ENCODE results near the gene PCNA.

Gene PCNA

DNA sequence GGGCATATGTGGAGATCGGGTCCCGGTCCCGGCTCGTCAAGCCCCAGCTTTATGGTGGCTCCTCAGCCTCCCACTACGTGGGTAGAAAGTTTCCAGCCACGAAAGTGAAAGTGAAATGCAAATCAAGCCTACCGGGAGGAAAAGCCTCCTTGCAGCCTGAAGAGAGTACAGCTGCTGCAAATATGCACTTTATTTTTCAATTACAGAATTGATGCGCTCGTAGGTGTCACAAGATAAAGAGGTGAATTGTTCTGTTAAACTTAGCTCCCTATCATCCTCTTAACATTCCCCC lies 373 bp upstream of the PCNA start:
- TF ChIP-seq, protein P1, sequence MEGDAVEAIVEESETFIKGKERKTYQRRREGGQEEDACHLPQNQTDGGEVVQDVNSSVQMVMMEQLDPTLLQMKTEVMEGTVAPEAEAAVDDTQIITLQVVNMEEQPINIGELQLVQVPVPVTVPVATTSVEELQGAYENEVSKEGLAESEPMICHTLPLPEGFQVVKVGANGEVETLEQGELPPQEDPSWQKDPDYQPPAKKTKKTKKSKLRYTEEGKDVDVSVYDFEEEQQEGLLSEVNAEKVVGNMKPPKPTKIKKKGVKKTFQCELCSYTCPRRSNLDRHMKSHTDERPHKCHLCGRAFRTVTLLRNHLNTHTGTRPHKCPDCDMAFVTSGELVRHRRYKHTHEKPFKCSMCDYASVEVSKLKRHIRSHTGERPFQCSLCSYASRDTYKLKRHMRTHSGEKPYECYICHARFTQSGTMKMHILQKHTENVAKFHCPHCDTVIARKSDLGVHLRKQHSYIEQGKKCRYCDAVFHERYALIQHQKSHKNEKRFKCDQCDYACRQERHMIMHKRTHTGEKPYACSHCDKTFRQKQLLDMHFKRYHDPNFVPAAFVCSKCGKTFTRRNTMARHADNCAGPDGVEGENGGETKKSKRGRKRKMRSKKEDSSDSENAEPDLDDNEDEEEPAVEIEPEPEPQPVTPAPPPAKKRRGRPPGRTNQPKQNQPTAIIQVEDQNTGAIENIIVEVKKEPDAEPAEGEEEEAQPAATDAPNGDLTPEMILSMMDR (conservative IDR thresholded peaks at IDR 0.05; ENCODE audit: low read depth) = no peak
- H3K27ac ChIP-seq = peak overlapping the region; percentile 95
- ChIA-PET POLR2A (ENCODE audit: low non-redundant PET) (interaction anchor here (1.2 to 1.4 kb wide), 2 partner anchors 72 to 130 kb away, joined by 3 to 4 read pairs; no protein-coding TSS in a partner anchor), CTCF (no interaction called here)
- no peak for DNase-seq (ENCODE audit: low spot score)

DNA sequence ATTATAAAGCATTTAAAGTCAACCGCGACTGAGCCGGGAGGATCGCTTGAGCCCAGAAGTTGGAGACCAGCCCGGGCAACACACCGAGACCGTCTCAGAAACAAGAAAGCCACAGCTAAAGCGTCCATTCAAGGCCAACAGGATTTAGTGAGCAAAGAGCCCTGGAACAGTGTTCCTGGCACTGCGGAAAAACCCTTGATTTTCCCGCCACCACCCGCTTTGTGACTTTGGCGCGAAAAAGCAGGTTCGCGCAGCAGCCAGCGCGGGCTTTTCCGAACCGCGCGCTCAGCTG lies 669 bp downstream of the PCNA start:
- peak overlapping the region; percentile 95 for H3K27ac ChIP-seq
- DNase-seq (ENCODE audit: low spot score) = no peak
- CTCF ChIA-PET = interaction anchor here (0.6 kb wide), 1 partner anchor 668 kb away, joined by 3 read pairs; no protein-coding TSS in a partner anchor
- POLR2A ChIA-PET (ENCODE audit: low non-redundant PET) = interaction anchor here (1.4 kb wide), 1 partner anchor 73 kb away, joined by 4 read pairs; no protein-coding TSS in a partner anchor
- TF ChIP-seq, protein P1 (conservative IDR thresholded peaks at IDR 0.05; ENCODE audit: low read depth) = no peak

DNA sequence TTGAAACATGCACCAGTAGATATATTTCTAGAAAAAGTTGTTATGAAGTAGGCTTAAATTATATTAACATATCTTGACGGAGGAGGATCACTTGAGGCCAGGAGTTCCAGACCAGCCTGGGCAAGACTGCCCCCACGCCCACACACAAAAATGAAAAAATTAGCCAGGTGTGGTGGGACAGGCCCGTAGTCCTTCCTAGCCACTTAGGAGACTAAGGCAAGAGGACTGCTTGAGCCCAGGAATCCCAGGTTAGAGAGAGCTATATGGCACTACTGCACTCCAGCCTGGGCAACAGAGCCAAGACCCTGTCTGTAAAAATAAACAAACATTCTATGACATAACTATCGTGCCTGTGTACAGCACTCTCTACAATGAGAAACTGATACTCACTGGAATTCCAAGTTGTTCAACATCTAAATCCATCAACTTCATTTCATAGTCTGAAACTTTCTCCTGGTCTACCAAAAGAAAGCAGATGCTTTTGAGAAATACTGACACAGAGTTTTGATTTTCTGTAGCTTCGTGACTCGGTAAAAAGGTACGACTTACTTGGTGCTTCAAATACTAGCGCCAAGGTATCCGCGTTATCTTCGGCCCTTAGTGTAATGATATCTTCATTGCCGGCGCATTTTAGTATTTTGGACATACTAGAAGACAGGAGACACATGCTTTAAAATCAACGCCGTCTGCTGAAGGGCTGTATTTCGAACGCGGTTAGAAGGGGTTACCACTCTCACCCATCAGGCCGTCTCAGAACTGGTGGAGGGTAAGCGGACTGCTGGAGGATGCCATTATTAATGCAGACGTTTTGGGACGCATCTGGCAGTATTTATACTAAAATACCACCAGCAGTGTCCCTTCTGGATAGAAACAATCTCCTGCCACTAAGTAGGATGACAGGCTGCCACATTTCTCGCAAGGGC lies 1.3 kb downstream of the PCNA start:
- no peak for DNase-seq (ENCODE audit: low spot score)
- H3K27ac ChIP-seq = peak overlapping the region; percentile 95
- TF ChIP-seq, protein P1 (conservative IDR thresholded peaks at IDR 0.05; ENCODE audit: low read depth) = no peak
- POLR2A ChIA-PET (ENCODE audit: low non-redundant PET) = interaction anchor here (1.4 kb wide), 1 partner anchor 73 kb away, joined by 4 read pairs; no protein-coding TSS in a partner anchor
- CTCF ChIA-PET = interaction anchor here (0.6 kb wide), 1 partner anchor 669 kb away, joined by 3 read pairs; no protein-coding TSS in a partner anchor

DNA sequence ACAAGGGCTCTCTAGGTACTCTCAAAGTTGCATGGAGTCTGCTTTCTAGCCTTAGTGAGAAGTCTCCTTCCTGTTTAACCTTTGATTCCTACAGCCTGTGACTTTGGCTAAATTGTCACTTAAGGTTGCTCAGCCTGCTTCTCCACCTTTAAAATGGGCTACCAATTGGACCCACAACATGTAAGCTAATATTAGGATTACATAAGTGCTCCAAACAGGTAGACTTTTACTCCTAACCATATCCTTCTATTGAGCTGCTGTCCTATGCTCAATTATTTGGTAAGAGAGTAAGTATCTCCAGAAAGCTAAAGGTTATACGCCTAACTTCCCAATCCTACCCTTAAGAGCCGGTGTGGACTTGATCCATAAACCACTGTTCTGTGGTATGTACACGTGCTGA lies 2.9 kb downstream of the PCNA start:
- CTCF ChIA-PET = interaction anchor here (0.6 to 1.4 kb wide), 3 partner anchors 9 to 542 kb away, joined by 3 read pairs; no protein-coding TSS in a partner anchor
- POLR2A ChIA-PET (ENCODE audit: low non-redundant PET) = no interaction called here
- TF ChIP-seq, protein P1 (conservative IDR thresholded peaks at IDR 0.05; ENCODE audit: low read depth) = no peak
- H3K27ac ChIP-seq = peak overlapping the region; percentile 47
- no peak for DNase-seq (ENCODE audit: low spot score)

DNA sequence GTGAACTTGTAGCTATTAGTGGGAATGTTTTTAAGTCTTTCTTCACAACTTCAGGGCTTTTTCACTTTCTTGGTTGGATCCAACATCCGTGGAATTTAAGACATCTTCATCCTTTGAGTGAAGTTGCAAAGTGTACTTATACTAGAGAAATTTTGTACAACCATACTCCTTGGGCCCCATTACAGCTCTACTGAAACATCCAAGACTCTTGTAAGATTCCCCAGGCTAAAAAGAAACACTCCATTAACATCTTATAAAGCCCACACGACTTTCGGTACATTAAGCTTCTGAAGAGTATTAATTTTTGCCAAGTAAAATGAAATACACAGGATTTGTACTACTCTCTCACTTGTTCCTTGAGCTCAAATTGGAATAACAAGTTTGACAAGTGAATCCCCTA lies 5.4 kb downstream of the PCNA start:
- H3K27ac ChIP-seq = no peak overlapping the region
- DNase-seq (ENCODE audit: low spot score) = no peak
- ChIA-PET CTCF (no interaction called here), POLR2A (ENCODE audit: low non-redundant PET) (no interaction called here)
- TF ChIP-seq, protein P1 (conservative IDR thresholded peaks at IDR 0.05; ENCODE audit: low read depth) = no peak

DNA sequence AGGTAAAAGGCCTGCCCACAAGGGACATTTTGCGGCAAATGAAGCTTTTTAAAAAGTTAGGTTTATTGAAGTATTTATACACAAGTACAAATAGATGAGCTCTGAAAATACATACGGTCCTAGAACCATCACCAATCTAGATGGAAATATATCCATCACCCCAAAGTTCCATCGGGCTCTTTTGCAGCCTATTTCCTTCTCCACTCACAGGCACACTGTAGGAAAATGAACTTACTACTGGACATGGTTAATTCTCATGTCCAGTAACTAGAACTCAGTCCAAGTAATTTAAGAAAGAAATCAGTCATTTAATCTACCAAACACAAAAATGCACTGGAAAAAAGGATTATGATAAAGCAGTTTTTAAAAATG lies 6.2 kb downstream of the PCNA start:
- H3K27ac ChIP-seq = peak overlapping the region; percentile 97
- no peak for DNase-seq (ENCODE audit: low spot score)
- ChIA-PET POLR2A (ENCODE audit: low non-redundant PET) (interaction anchor here (0.5 kb wide), 1 partner anchor 374 kb away, joined by 6 read pairs; no protein-coding TSS in a partner anchor), CTCF (interaction anchor here (0.6 kb wide), 1 partner anchor 206 kb away, joined by 3 read pairs; no protein-coding TSS in a partner anchor)
- TF ChIP-seq, protein P1 (conservative IDR thresholded peaks at IDR 0.05; ENCODE audit: low read depth) = no peak

All from RWPE1 (cell line).